Coronary artery (tissue), 2 donors: ENCODE results near the gene NFATC4.

Experiments used
- DNase-seq: peaks from one replicate; pipeline ENCODE4 v3.0.0-alpha.2; 2017; ENCODE audit warnings: low spot score
- H3K27ac ChIP-seq, 2 donors: fragments of 200-600 bp; sonication (generic); one replicate each; pipeline ENCODE4 v1.5.1; 2016 to 2019
- H3K4me3 ChIP-seq: fragments of 200-600 bp; sonication (generic); 2 replicates; pipeline ENCODE4 v1.5.1; 2016; ENCODE audit warnings: mild to moderate bottlenecking, moderate library complexity
- CTCF ChIP-seq: fragments of 200-600 bp; sonication (generic); IDR thresholded peaks from one replicate; pipeline ENCODE4 v1.5.1; 2019; ENCODE audit warnings: antibody characterized with exemption

Gene NFATC4

GRCh38 chr14:24332268-24332993, 35.6 kb upstream of the NFATC4 start:
- no peak for DNase-seq
- Histone ChIP-seq H3K4me3 (peak overlapping the region; percentile 63), H3K27ac (no peak overlapping the region)
- TF ChIP-seq CTCF, result peak; percentile 57

GRCh38 chr14:24334431-24335291, 33.3 kb upstream of the NFATC4 start, which contains the start of gene ADCY4:
Gene ADCY4 (minus strand): TSS chr14:24335071. CDS start chr14:24334652, 419 bp downstream.
- H3K4me3 ChIP-seq, result peak within 1 kb of the TSS; percentile 60
- no peak for TF ChIP-seq CTCF
- H3K27ac ChIP-seq, result peak within 1 kb of the TSS; percentile 21 to 59
- no peak for DNase-seq

- peak overlapping the region in 1 of 2 donors; percentile 59 for H3K27ac ChIP-seq
- no peak for DNase-seq
- no peak for TF ChIP-seq CTCF
- H3K4me3 ChIP-seq, result peak overlapping the region; percentile 60
These were observed 32.4 kb upstream of the NFATC4 start for GRCh38 chr14:24335461-24336171.

GRCh38 chr14:24337144-24337823, 30.7 kb upstream of the NFATC4 start:
- no peak for TF ChIP-seq CTCF
- H3K4me3 ChIP-seq, result no peak overlapping the region

GRCh38 chr14:24337824-24338175, 30.2 kb upstream of the NFATC4 start:
- no peak overlapping the region for H3K4me3 ChIP-seq
- no peak overlapping the region for H3K27ac ChIP-seq
- DNase-seq, result no peak
- TF ChIP-seq CTCF, result no peak

More at GRCh38 chr14:24337144-24337823, 30.7 kb upstream of the NFATC4 start:
- no peak overlapping the region for H3K27ac ChIP-seq
- DNase-seq, result no peak

- H3K4me3 ChIP-seq, result peak overlapping the region; percentile 59
- no peak for TF ChIP-seq CTCF
- DNase-seq, result no peak
- H3K27ac ChIP-seq, result no peak overlapping the region
These were observed 29.1 kb upstream of the NFATC4 start for GRCh38 chr14:24338843-24339242.
